Lung microvascular endothelial cell (primary cell): Measurements from ENCODE around the gene ZNF628. TPM values are rescaled to one million over a fixed set of nuclear protein-coding genes. Genes with fewer than 3 reads are reported as not detected.
"Not testable (repeated sequence)": the region's sequence is repeated elsewhere in the genome, so short reads cannot be mapped to it uniquely, and the experiment has no call there.

Experiments used
- DNase-seq, 2 donors: peaks; one replicate each; pipeline versions ENCODE4 v3.0.0 to v3.0.0-alpha.2; 2010; ENCODE audit warnings: low read depth in 2 of 2
- total RNA-seq: library from RNA; depleted of rRNA; stranded (reverse); fragments of >200 nt; gene quantifications from 2 replicates; pipeline ENCODE4 v1.2.1, GENCODE V29; 2014

ZNF628 gene
- total RNA-seq: 0.65 and 0.79 TPM in 2 replicates

DNA sequence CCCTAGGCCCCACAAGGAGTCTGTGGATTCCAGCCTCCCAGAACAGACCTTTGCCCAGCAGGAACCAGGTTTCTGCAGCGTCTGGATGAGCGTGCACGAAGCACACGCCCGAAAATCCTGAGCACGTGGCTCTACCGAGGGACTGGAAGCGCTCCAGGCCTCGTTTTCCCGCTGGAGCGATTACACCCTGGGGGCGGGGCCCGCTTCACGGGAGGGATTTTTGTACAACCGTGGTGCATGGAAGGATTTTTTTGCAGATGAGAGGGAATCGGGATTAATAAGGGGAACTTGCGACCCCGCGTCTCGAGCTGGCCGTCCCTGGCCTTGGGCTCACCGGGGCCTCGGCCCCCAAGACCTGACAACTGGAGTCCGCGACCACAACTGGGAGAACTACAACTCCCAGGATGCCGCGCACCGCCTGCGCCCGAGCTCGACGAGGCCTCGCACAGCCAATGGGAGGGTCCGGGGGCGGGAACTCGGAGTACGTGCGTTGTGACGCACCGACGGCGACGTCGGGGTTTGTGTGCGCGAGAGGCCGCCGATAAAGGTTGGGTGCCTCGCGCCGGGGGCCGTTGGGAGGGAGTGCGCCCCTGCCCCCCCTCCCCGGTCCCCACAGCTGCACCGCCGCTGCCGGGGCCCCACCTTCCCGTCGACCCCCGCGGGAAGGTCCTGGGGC is at the start of gene ZNF628:
Gene ZNF628, plus strand, starts transcription at position 518 of the 676 bp plus-strand sequence. CDS start 3,294 bp downstream, outside the sequence.
- peak; percentile 99 for DNase-seq

DNA sequence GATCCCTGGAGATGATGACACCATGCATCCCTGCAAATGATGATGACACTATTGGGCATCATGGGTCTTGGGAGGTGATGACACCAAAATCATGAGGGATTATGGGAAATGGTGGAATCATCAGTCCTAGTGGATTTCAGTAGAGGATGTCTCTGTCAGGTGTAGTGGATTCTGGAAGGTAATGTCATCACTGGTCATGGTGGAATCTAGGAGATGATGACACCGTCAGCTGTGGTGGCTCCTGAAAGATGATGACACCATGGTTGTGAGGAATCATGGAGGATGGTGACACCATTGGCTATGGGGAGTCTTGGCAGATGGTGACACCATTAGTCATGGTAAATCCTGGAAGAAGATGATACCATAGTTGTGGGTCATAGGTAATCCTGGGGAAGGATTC is 45.2 kb upstream of the ZNF628 start:
- no peak for DNase-seq

- no peak for DNase-seq
Observed at GRCh38 chr19:55432241-55432959, 44.0 kb upstream of the ZNF628 start.

DNA sequence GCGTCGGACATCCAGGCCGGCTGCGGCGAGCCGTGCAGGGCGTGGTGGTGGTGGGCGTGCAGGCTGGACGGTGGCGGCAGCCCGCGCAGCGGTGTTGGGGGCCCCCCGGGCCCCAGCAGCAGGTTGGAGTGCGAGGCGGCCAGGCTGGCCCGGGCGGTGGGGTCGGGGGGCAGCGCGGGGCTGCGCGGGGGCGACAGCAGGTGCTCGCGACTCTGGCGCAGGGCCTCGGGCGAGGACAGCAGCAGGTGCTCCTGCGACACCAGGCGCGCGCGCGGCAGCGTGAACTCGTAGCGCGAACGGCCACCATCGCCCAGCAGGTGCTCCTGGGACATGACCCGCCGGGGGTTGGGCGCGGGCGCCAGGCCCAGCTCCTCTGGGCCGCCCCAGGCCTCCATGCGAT is 43.1 kb upstream of the ZNF628 start:
- DNase-seq: no peak

DNA sequence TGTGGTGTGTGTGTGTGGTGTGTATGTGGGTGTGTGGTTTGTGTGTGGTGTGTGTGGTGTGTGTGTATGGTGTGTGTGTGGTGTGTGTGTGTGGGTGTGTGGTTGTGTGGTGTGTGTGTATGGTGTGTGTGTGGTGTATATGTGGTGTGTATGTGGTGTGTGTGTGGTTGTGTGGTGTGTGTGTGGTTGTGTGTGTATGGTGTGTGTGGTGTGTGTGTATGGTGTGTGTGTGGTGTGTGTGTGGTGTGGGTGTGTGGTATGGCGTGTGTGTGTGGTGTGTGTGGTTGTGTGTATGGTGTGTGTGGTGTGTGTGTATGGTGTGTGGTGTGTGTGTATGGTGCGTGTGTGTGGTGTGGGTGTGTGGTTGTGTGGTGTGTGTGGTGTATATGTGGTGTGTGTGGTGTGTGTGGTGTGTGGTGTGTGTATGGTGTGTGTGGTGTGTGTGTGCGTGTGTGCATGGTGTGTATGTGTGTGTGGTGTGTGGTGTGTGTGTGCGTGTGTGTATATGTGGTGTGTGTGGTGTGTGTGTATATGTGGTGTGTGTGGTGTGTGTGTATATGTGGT is 42.0 kb upstream of the ZNF628 start:
- no peak for DNase-seq

DNA sequence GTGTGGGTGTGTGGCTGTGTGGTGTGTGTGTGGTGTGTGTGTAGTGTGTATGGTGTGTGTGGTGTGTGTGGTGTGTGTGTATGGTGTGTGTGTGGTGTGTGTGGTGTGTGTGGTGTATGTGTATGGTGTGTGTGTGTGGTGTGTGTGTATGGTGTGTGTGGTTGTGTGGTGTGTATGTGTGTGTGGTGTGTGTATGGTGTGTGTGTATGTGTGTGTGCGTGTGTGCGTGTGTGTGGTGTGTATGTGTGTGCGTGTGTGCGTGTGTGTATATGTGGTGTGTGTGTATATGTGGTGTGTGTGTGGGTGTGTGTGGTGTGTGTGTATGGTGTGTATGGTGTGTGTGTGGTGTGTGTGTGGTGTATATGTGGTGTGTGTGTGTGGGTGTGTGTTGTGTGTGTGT is 41.4 kb upstream of the ZNF628 start:
- no peak for DNase-seq

GRCh38 chr19:55436847-55437246 is 39.6 kb upstream of the ZNF628 start:
- no peak for DNase-seq

DNA sequence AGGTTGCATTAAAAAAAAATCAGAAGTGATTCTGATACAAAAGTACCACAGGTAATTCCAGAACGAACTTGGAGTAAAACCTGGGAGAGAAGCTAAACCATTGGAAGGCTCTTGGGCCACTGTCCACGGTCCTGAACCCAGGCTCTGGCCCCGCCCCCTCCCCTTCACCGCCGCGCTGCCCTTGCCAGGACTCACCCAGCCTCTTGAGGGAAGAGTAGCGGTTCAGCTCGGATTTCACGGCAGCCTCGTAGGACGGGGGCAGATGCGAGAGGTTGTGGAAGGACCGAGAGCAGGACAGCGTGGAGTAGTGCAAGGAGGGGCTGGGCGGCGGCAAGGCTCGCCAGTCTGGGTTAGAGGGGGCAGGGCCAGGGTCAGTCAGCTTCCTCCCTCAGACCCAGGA is 39.0 kb upstream of the ZNF628 start:
- peak; percentile 56 to 60 for DNase-seq

GRCh38 chr19:55439052-55439451 is 37.4 kb upstream of the ZNF628 start:
- no peak for DNase-seq

DNA sequence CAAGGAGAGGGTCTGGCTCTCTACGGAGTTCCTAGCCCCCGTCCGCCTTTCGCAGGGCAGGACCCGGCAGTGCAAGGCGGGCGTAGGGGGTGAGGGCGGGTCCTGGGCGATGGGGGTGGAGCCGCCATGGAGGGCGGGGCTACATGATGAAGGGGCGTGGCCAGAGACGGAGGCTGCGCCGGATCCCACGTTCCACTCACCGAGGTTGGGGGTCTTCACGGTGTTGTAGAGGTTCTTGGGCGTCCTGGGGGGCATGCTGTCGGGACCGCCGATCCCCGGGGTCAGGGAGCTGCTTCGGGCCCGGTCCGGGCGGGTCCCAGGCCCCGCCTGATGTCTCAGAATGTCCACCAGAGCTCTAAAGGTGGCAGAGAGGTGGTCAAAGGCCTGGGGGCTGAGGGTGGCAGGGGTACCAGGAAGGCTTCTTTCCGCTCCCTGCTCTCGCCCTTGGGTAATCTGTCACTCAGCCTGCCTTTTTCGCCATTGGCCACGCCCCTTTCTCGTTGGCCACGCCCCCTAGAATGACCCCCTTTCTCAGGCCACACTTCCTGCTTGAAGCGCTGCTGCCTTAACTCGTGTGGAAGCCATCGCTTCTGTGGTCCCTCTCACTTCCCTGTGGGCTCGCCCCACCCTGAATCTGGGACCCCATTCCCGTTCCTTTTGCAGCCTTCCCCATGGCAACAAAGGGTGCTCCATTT is 35.9 kb upstream of the ZNF628 start:
- DNase-seq: no peak

- no peak for DNase-seq
Observed at GRCh38 chr19:55441319-55441691, 35.1 kb upstream of the ZNF628 start.

DNA sequence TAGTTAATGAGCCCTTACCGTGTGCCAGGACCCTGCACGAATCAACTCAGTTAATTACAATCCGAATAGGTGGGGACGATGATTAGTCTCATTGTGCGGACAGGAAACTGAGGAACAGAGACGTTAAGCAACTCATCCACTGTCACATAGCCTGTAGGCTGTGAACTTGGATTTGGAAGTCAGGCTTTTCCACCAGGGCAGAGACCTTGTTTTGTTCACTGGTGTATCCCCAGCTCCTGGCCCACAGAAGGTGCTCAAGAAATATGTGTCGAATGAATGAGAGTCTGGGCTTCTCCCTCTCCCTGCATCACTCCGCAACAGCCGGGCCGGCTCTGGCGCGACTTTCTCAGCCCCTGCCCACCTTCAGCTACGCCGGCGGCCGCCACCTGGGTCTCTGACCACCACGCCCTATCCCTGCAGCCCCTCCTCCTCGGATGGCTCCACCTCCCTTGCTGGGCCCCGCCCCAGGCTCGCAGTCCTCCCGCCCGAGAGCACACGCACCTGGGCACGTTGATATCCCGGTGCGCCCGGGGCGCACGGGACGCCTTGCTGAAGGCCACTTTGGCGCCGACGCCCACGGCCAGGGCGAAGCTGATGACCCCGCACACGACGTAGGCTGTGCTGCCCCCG is 34.6 kb upstream of the ZNF628 start:
- no peak for DNase-seq

DNA sequence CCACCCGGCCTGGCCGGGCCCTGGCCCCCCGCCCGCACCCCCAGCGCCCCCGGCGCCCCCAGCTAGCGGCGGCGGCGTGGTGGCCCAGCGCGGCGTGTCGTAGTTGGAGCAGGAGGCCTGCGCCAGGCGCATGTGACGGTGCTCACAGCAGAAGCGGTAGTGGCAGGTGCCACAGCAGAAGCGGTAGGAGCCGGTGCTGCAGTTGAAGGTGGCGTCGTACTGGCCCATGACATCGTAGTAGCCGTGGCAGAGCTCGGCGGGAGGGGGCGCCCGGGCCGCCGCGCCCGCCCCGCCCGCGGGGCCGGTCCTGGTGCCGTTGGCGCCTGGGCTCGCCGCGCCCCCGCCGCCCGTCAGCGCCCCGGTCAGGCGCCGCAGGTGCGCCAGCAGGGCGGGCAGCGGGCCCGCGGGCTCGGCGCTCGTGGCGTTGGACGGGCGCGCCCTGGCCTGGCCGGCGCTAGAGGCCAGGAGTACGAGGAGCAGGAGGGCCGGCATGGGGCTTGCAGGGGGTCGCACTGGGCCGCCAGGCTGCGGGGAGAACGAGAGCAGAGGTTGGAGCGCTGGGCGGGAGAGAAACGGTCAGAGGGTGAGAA is 34.0 kb upstream of the ZNF628 start:
- no peak for DNase-seq

GRCh38 chr19:55443045-55443823 is 33.2 kb upstream of the ZNF628 start, which contains the start of gene SHISA7:
Gene SHISA7 (minus strand): TSS chr19:55443300. CDS start chr19:55442863, 437 bp downstream.
- DNase-seq: no peak

- DNase-seq: no peak
Observed at GRCh38 chr19:55443824-55444480, 32.5 kb upstream of the ZNF628 start.

DNA sequence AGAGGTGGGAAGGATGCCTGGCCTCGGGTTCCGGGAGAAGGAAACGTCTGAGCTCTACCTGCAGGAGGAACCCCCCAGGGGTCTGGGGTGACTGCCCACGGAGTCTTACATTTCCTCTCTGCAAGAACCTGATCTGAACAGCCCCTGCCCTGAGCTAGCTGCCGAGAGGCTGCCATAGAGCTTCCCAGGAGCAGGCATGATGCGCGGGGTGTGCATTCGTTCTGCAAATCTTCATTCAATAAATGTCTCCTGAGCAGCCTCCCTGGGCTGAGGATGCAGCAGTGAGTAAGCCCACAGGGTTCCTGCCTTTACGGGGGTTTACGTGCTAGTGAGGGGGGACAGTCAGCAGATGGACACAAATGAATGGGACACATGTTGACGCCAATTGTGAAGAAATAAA is 31.8 kb upstream of the ZNF628 start:
- no peak for DNase-seq

- DNase-seq: no peak
Observed at GRCh38 chr19:55446060-55446459, 30.4 kb upstream of the ZNF628 start.

GRCh38 chr19:55447421-55448174 is 28.8 kb upstream of the ZNF628 start:
- peak in 1 of 2 donors; percentile 30 for DNase-seq

DNA sequence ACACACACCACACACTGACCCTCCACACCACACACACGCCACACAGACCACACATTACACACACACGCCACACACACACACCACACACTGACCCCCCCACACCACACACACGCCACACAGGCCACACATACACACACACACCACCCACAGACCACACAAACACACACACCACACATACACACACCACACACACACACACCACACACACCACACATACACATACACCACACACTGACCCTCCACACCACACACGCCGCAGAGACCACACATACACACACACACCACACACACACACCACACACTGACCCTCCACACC is 28.3 kb upstream of the ZNF628 start:
- DNase-seq: not testable (repeated sequence)
